ENCODE data around the gene USP16.
"Not testable (repeated sequence)": the region's sequence is repeated elsewhere in the genome, so short reads cannot be mapped to it uniquely, and the experiment has no call there.

The USP16 gene

DNA sequence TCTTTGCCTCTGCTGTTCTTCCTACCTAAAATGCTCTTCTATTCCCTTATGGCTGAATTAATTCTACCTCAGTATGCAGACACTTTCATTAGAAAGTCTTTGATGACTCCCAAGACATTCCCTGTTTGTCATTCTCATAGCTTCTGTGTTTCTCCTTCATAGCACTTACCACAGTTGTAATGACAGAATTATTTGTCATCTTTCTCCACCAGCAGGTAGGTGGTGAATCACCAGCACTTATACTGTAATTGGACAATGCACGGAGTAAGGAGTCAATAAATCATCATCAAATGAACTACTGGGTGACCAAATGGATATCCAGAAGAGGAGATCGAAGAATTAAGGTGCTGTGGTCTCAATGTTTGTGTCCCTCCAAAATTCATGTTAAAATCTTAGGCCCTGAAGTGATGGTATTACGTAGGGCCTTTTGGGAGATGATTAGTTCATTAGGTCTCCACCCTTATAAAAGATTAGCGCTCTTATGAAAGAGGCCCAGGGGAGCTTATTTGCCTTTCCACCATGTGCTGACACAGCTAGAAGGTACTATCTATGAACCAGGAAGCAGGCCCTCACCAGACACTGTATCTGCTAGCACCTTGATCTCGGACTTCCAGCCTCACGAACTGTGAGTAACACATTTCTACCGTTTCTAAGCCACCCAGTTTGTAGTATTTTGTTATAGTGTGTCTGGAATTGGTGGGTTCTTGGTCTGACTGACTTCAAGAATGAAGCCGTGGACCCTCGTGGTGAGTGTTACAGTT is 51.4 kb downstream of the USP16 start:
- peaks cover 21% of the 10 kb centered on the region for H3K4me1 ChIP-seq (ENCODE audit: control insufficient read depth, insufficient read depth, low read length)
- no peaks in the 10 kb centered on the region for H3K36me3 ChIP-seq (ENCODE audit: control insufficient read depth, insufficient read depth, low read length)
- no peaks in the 10 kb centered on the region for H3K27me3 ChIP-seq (ENCODE audit: control insufficient read depth, insufficient read depth, low read length)
- no peak overlapping the region for H3K9ac ChIP-seq (ENCODE audit: low read length)
- H3K9me3 ChIP-seq (ENCODE audit: control insufficient read depth, low read length) = no peaks in the 10 kb centered on the region
- no peak overlapping the region for H3K4me3 ChIP-seq (ENCODE audit: low read length)

DNA sequence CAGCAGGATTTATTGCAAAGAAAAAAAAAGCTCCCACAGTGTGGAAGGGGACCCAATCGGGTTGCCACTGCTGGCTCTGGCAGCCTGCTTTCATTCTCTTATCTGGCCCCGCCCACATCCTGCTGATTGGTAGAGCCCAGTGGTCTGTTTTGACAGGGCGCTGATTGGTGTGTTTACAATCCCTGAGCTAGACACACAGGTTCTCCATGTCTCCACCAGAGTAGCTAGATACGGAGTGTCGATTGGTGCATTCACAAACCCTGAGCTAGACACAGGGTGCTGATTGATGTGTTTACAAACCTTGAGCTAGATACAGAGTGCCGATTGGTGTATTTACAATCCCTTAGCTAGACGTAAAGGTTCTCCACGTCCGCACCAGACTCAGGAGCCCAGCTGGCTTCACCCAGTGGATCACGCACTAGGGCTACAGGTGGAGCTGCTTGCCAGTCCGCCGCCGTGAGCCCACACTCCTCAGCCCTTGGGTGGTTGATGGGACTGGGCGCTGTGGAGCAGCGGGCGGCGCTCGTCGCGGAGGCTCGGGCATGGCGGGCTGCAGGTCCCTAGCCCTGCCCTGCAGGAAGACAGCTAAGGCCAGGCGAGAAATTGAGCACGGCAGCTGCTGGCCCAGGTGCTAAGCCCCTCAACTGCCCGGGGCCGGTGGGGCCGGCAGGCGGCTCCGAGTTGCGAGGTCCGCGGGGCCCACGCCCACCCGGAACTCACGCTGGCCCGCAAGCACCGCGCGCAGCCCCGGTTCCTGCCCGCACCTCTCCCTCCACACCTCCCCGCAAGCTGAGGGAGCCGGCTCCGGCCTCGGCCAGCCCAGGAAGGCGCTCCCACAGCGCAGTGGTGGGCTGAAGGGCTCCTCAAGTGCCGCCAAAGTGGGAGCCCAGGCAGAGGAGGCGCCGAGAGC is 52.5 kb downstream of the USP16 start:
- H3K9me3 ChIP-seq (ENCODE audit: control insufficient read depth, low read length) = not testable (repeated sequence)
- Histone ChIP-seq H3K4me1 (ENCODE audit: control insufficient read depth, insufficient read depth, low read length) (peaks cover 13% of the 10 kb centered on the region), H3K9ac (ENCODE audit: low read length) (peak overlapping the region; percentile 86)

DNA sequence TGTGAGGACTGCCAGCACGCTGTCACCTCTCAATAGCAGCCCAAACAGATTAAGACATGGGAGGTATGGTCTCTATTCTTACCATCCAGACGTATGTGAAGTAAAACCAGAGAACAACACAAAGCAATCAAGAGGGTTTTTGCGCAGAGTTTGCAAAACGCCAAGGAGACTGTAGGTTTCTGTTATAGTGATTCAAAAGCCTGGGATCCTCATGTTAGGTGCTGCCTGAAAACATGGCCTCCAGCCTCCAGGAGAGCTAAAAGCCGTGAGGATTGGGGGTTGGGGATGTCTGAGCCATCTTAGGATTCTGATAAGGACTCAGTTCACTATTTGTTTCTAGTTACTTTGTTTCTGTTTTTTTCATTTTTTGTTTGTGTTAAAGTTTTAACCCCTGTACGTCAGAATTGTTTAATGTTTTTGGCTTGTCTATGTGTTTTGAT is 53.2 kb downstream of the USP16 start:
- H3K4me1 ChIP-seq (ENCODE audit: control insufficient read depth, insufficient read depth, low read length) = peaks cover 7% of the 10 kb centered on the region
- H3K36me3 ChIP-seq (ENCODE audit: control insufficient read depth, insufficient read depth, low read length) = no peaks in the 10 kb centered on the region
- H3K9ac ChIP-seq (ENCODE audit: low read length) = peak overlapping the region; percentile 86
- no peaks in the 10 kb centered on the region for H3K27me3 ChIP-seq (ENCODE audit: control insufficient read depth, insufficient read depth, low read length)
- peak overlapping the region; percentile 27 for H3K4me3 ChIP-seq (ENCODE audit: low read length)
- H3K9me3 ChIP-seq (ENCODE audit: control insufficient read depth, low read length) = no peaks in the 10 kb centered on the region

More for the DNA sequence above, 52.5 kb downstream of the USP16 start:
- peak overlapping the region; percentile 32 for H3K4me3 ChIP-seq (ENCODE audit: low read length)
- H3K27me3 ChIP-seq (ENCODE audit: control insufficient read depth, insufficient read depth, low read length); H3K36me3 ChIP-seq (ENCODE audit: control insufficient read depth, insufficient read depth, low read length): not testable (repeated sequence)

- H3K36me3 ChIP-seq (ENCODE audit: control insufficient read depth, insufficient read depth, low read length) = no peaks in the 10 kb centered on the region
- no peaks in the 10 kb centered on the region for H3K9me3 ChIP-seq (ENCODE audit: control insufficient read depth, low read length)
- H3K9ac ChIP-seq (ENCODE audit: low read length) = no peak overlapping the region
- H3K4me3 ChIP-seq (ENCODE audit: low read length) = no peak overlapping the region
- H3K4me1 ChIP-seq (ENCODE audit: control insufficient read depth, insufficient read depth, low read length) = peaks cover 7% of the 10 kb centered on the region
- no peaks in the 10 kb centered on the region for H3K27me3 ChIP-seq (ENCODE audit: control insufficient read depth, insufficient read depth, low read length)
Measured at GRCh38 chr21:29078869-29079767, 54.6 kb downstream of the USP16 start.

DNA sequence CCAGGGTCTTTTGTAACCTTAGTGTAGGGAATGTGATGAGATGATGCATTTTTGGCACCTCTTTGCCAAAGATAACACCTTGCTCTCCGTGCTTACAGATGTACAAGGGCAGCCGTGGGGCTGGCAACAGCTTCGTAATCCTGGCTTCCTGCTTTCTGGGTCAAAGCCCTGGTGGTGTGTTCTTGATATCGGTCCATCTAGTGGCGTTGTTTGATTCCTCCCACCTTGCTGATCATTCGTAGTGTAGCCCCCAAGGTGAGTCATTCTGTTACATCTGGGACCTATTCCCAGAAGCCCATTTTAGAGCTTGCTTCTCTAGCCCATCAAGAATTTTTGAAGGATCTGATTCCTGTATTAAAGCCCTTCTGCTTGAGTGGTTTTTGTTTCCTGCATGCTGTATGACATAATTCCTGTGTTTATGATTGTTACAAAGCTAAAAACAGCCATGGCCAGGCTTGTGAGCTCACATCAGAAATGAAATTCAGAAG is 56.0 kb downstream of the USP16 start:
- no peaks in the 10 kb centered on the region for H3K36me3 ChIP-seq (ENCODE audit: control insufficient read depth, insufficient read depth, low read length)
- H3K9ac ChIP-seq (ENCODE audit: low read length) = no peak overlapping the region
- peaks cover 7% of the 10 kb centered on the region for H3K4me1 ChIP-seq (ENCODE audit: control insufficient read depth, insufficient read depth, low read length)
- H3K9me3 ChIP-seq (ENCODE audit: control insufficient read depth, low read length) = no peaks in the 10 kb centered on the region
- H3K4me3 ChIP-seq (ENCODE audit: low read length) = no peak overlapping the region
- H3K27me3 ChIP-seq (ENCODE audit: control insufficient read depth, insufficient read depth, low read length) = no peaks in the 10 kb centered on the region

DNA sequence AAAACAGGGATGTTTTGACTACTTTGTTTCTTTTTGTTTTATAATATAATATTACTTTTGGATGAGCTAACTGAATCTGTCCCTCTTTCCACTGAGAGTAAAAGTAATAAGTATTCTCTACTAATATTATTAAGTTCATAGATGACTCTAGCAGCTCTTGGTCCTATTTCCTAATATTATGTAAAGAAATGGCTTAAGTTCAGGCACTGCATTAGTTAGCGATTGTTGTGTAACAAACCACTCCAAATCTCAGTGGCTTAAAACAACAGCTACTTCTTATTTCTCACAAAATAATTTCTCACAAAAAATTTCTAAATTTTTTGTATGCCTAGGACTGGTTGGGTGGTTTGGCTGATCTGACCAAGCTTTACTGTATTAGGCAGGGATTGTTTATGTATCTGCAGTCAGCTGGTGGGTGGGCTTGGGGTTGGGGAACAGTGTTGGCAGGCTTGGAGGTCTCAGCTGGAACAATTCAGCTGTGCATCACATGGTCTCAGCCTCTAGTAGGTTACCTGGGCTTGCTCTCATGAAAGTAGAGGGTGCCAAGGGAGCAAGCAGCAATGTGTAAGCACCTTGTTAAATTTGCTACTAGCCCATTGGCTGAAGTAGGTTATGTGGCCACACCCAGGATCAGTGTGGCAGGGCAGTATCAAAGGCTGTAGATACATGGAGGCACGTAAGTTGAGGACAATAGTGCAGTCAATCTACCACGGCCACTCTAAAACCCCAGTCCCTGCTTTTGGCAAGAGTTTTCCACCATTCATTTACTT is 57.8 kb downstream of the USP16 start:
- Histone ChIP-seq H3K27me3 (ENCODE audit: control insufficient read depth, insufficient read depth, low read length) (no peaks in the 10 kb centered on the region), H3K9ac (ENCODE audit: low read length) (no peak overlapping the region), H3K4me1 (ENCODE audit: control insufficient read depth, insufficient read depth, low read length) (peaks cover 7% of the 10 kb centered on the region), H3K36me3 (ENCODE audit: control insufficient read depth, insufficient read depth, low read length) (no peaks in the 10 kb centered on the region), H3K9me3 (ENCODE audit: control insufficient read depth, low read length) (no peaks in the 10 kb centered on the region), H3K4me3 (ENCODE audit: low read length) (no peak overlapping the region)

DNA sequence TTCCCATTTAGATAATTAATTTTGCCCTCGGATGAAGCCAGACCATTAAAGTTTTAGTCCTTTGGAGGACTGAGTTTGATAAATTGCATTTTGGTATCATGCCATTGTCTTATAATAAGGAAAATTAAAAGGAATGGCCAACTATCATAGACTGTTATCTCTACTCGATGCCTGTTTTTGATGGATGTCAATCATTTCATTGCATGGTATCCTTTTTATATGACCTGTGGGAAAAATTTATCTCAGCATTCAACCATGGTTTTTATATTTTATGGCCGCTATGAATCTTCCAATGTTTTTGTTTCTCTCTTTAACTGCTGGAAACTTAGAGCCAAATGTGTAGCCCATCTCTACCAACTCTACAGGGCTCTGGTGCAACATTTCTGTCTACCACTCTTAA is 58.8 kb downstream of the USP16 start:
- Histone ChIP-seq H3K27me3 (ENCODE audit: control insufficient read depth, insufficient read depth, low read length) (no peaks in the 10 kb centered on the region), H3K4me3 (ENCODE audit: low read length) (no peak overlapping the region), H3K9ac (ENCODE audit: low read length) (no peak overlapping the region), H3K4me1 (ENCODE audit: control insufficient read depth, insufficient read depth, low read length) (peaks cover 7% of the 10 kb centered on the region), H3K36me3 (ENCODE audit: control insufficient read depth, insufficient read depth, low read length) (no peaks in the 10 kb centered on the region), H3K9me3 (ENCODE audit: control insufficient read depth, low read length) (no peaks in the 10 kb centered on the region)

GRCh38 chr21:29084372-29084771 is 59.9 kb downstream of the USP16 start:
- Histone ChIP-seq H3K4me1 (ENCODE audit: control insufficient read depth, insufficient read depth, low read length) (peaks cover 2% of the 10 kb centered on the region), H3K27me3 (ENCODE audit: control insufficient read depth, insufficient read depth, low read length) (no peaks in the 10 kb centered on the region), H3K9ac (ENCODE audit: low read length) (no peak overlapping the region), H3K36me3 (ENCODE audit: control insufficient read depth, insufficient read depth, low read length) (no peaks in the 10 kb centered on the region), H3K4me3 (ENCODE audit: low read length) (no peak overlapping the region), H3K9me3 (ENCODE audit: control insufficient read depth, low read length) (no peaks in the 10 kb centered on the region)

- Histone ChIP-seq H3K4me3 (ENCODE audit: low read length) (no peak overlapping the region), H3K9ac (ENCODE audit: low read length) (no peak overlapping the region), H3K4me1 (ENCODE audit: control insufficient read depth, insufficient read depth, low read length) (no peaks in the 10 kb centered on the region), H3K9me3 (ENCODE audit: control insufficient read depth, low read length) (no peaks in the 10 kb centered on the region), H3K36me3 (ENCODE audit: control insufficient read depth, insufficient read depth, low read length) (no peaks in the 10 kb centered on the region), H3K27me3 (ENCODE audit: control insufficient read depth, insufficient read depth, low read length) (no peaks in the 10 kb centered on the region)
Measured at GRCh38 chr21:29085106-29085752, 60.8 kb downstream of the USP16 start.

- H3K4me1 ChIP-seq (ENCODE audit: control insufficient read depth, insufficient read depth, low read length) = no peaks in the 10 kb centered on the region
- H3K27me3 ChIP-seq (ENCODE audit: control insufficient read depth, insufficient read depth, low read length) = no peaks in the 10 kb centered on the region
- H3K9me3 ChIP-seq (ENCODE audit: control insufficient read depth, low read length) = no peaks in the 10 kb centered on the region
- H3K4me3 ChIP-seq (ENCODE audit: low read length) = no peak overlapping the region
- no peaks in the 10 kb centered on the region for H3K36me3 ChIP-seq (ENCODE audit: control insufficient read depth, insufficient read depth, low read length)
- H3K9ac ChIP-seq (ENCODE audit: low read length) = no peak overlapping the region
Measured at GRCh38 chr21:29091033-29091432, 66.6 kb downstream of the USP16 start.

All from mucosa of stomach (tissue), 1 donor.